Tongue (tissue), 2 donors: Measurements from ENCODE around the gene SYF2. TPM values are rescaled to one million over a fixed set of nuclear protein-coding genes. Genes with fewer than 3 reads are reported as not detected.
"Not testable (repeated sequence)": the region's sequence is repeated elsewhere in the genome, so short reads cannot be mapped to it uniquely, and the experiment has no call there.

Experiments used
- DNase-seq: peaks from one replicate; pipeline ENCODE4 v3.0.0-alpha.2; 2015
- total RNA-seq: library from RNA; depleted of rRNA; stranded (reverse); fragments of >200 nt; gene quantifications from one replicate; pipeline ENCODE4 v1.2.3, GENCODE V29; 2014

Gene SYF2
- total RNA-seq: 46.6 TPM

GRCh38 chr1:25232027-25232865 lies at the start of gene SYF2:
TSS of gene SYF2 (minus strand) at chr1:25232502. CDS start at chr1:25232467, 35 bp downstream.
- peak; percentile 98 for DNase-seq

- DNase-seq: not testable (repeated sequence)
Measured at GRCh38 chr1:25279693-25280111, 47.4 kb upstream of the SYF2 start.

GRCh38 chr1:25278790-25279189 lies 46.5 kb upstream of the SYF2 start:
- not testable (repeated sequence) for DNase-seq

GRCh38 chr1:25278358-25278757 lies 46.1 kb upstream of the SYF2 start:
- DNase-seq: not testable (repeated sequence)

- not testable (repeated sequence) for DNase-seq
Measured at GRCh38 chr1:25277295-25277694, 45.0 kb upstream of the SYF2 start.

DNA sequence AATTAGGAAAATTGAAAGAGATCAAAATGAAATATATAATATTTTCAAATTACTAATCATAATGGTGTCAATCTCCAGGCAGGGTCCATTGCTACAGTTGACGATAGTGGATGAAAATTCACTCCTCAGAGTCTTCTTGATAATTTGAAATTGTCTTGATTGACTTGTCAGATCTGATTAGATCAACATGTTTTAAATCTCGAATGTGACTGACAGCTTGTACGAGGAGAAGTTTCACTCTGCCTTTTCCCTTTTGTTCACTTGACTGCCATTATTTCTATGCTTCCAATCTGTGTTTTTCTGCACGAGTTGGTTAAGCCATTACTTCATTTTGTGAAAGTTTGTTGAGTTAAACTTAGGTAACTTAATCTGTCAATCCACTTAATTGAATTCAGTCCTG lies 43.3 kb upstream of the SYF2 start:
- DNase-seq: not testable (repeated sequence)

DNA sequence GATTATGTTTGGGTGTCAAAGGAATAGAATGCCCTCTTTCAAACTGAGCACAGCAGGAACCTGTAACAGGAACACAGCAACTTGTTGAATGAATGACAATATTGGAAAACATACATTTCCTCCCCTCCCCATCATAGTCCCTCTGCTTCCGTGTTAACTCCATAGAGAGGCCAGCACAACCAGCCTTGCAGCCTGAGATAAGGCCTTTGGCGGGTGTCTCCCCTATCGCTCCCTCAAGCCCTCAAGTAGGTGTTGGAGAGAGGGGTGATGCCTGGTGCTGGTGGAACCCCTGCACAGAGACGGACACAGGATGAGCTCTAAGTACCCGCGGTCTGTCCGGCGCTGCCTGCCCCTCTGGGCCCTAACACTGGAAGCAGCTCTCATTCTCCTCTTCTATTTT lies 39.9 kb upstream of the SYF2 start, which contains the start of gene RHD:
TSS of gene RHD (plus strand) at position 272 of the 400 bp plus-strand sequence. CDS start at position 311, 39 bp downstream.
- not testable (repeated sequence) for DNase-seq

GRCh38 chr1:25268143-25268760 lies 36.0 kb upstream of the SYF2 start:
- not testable (repeated sequence) for DNase-seq

DNA sequence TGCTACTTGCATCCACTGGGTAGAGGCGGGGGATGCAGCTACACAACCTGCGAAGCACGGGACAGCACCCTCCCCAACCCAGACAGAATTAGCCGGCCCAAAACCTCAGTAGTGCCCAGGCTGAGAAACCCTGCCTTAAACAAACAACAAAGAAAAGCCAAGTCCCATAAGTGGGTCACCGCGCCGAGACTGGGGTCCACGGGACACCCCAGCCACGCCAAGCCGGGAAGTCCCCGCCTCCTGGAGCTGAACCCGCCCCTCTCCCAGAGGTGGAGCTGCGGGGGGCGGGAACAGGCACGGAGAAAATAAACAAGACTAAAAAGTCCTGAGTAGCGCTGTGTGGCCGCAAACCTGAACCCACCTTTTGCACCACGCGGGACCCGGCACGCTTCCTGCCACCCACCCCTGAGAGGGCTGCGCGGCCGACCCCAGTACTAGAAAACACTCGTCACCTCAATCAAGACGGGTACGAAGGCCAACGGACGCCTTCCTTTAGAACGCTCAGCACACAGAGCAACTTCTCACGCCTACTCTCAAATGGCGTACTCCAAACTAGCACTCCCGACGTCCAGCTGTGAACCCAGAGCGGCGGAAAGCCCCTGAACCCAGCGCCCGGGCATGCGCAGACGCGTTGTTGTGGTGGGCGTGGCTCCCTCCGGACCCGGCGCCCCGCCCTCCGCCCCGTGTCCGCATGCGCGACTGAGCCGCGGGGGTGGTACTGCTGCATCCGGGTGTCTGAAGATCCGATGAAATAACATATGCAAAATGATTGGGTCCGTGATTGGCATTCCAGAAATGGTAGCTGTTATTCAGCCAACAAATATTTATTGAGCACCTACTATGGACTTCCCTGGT lies 35.2 kb upstream of the SYF2 start:
- peak; percentile 87 for DNase-seq

- not testable (repeated sequence) for DNase-seq
Measured at GRCh38 chr1:25266554-25267287, 34.4 kb upstream of the SYF2 start.

GRCh38 chr1:25260336-25260735 lies 28.0 kb upstream of the SYF2 start:
- not testable (repeated sequence) for DNase-seq

DNA sequence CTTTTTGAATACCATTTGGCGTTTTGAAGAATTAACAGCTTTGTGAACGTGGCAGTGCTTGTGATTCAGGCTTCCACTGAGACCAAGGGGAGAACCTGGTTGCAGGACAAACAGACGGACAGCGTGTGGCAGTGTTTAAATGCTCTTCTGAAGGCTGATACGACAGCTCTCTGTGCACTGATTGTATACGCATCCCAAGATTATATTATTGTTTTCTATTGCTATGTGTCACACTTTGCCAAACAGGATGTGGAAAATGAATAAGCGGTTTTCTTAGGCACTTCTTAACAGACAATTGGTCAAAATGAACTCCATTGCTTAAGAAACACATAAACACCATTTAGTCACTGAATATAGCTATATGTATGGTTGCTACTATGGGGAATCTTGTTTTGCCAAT lies 27.5 kb upstream of the SYF2 start:
- DNase-seq: not testable (repeated sequence)

DNA sequence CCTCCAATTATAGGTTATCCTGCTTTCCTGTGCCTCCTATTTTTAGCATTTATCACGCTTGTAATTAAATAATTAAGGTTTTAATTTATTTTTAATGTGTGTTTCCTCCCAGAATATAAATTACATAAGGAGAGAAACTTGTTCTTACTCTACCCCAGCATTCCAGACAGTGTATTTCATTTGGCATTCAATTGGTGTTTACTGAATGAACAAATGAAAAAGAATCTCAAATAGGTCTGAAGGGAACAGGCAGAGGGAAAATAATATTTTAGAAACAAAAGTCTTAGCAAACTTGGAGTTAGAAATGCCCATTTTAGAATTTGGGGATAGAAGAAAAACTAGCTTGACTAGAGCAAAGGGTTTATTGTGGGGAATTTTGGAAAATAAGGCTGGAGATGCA lies 24.9 kb upstream of the SYF2 start:
- DNase-seq: no peak

DNA sequence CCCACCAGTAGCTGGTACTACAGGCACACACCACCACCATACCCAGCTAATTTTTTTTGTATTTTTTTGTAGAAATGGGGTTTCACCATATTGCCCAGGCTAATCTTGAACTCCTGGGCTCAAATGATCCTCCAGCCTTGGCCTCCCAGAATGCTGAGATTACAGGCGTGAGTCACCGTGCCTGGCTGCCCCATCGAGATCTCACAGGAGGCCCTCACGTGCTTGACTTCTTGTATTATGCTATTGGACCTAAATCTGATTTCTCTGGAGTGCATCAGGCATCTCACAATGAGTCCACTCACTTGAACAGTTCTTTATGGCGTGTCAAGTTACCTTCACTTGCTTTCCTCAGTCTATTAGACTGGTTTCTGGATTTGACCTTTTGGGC lies 24.3 kb upstream of the SYF2 start:
- DNase-seq: no peak

- DNase-seq: no peak
Measured at GRCh38 chr1:25255706-25256577, 23.6 kb upstream of the SYF2 start.

GRCh38 chr1:25253911-25254310 lies 21.6 kb upstream of the SYF2 start:
- no peak for DNase-seq

DNA sequence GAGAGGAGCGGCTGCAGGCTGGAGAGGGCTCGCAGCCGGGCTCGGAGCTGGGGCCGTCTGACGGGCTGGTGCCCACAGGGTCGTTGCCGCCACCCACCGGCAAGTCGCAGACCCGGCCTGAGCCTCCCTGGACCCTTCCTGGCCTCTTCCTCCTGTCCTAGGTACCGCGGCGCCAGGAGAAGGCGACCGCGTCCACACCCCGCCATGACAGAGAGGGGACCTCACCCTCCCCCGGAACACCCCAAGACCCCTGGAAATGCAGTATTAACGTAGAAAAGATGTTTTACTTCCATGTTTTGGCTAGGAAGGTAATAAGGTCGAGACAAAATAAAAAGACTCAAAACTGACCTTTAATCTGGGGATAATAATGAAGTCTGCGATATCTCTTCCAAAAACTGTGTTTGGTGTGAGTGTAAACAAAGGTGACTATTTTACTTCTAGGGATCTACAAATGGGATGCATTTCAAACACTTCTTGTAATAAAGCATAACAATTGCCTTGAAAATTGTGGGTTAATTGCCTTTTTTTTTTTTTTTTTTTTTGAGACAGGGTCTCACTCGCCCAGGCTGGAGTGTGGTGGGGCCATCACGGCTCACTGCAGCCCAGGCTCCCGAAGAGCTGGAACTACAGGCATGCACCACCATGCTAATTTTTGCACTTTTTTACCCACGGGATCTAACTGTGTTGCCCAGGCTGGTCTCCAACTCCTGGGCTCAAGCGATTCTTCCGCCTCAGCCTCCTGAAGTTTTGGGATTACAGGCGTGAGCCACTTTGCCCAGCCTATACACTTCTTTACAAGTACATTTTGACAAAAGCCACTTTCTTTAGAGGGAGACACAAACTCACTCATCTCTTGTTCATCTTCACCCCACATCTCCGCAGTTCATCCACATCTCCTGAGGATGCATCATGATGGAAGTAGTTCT lies 15.8 kb upstream of the SYF2 start:
- no peak for DNase-seq

GRCh38 chr1:25247024-25247828 lies 14.9 kb upstream of the SYF2 start, which contains the start of gene RSRP1:
TSS of gene RSRP1 (minus strand) at chr1:25247454. CDS start at chr1:25246963, 491 bp downstream.
- DNase-seq: peak; percentile 100

- no peak for DNase-seq
Measured at GRCh38 chr1:25246600-25247023, 14.3 kb upstream of the SYF2 start.
